ENCODE data around the gene UBE2J2. TPM values are rescaled to one million over a fixed set of nuclear protein-coding genes. Genes with fewer than 3 reads are reported as not detected.

Gene UBE2J2
- polyA plus RNA-seq, 1 of the 3 experiments (the other 2 are of a cell fraction): 47.5 TPM

GRCh38 chr1:1319646-1319941 is 45.9 kb upstream of the UBE2J2 start:
- Histone ChIP-seq H3K9me3 (no peaks in the 10 kb centered on the region), H3K36me3 (replicated peaks in 1 of 2; ENCODE audit: control insufficient read depth in 1 of 2, insufficient read depth in 2 of 2, low read length in 1 of 2) (peaks cover 12 to 38% of the 10 kb centered on the region in 2 experiments), H3K4me1 (ENCODE audit: control insufficient read depth in 1 of 2, insufficient read depth in 2 of 2, low read depth in 1 of 2, low read length in 1 of 2) (peaks cover 4 to 13% of the 10 kb centered on the region in 2 experiments; a peak in 2 of 4 replicates), H3K4me3 (ENCODE audit: low read depth in 2 of 2, low read length in 1 of 2) (no peak overlapping the region), H3K27me3 (ENCODE audit: insufficient read depth) (no peaks in the 10 kb centered on the region), H4K20me1 (ENCODE audit: insufficient read depth) (peaks cover 55% of the 10 kb centered on the region), H3F3A (replicated peaks; ENCODE audit: insufficient read depth) (peaks cover 14% of the 10 kb centered on the region), H2AFZ (ENCODE audit: low read depth) (no peak overlapping the region), H3K4me2 (no peak overlapping the region), H3K9me2 (no peaks in the 10 kb centered on the region), H3K27ac (ENCODE audit: low read depth in 2 of 2, low read length in 1 of 2) (no peak overlapping the region), H3K79me2 (ENCODE audit: insufficient read depth) (peaks cover 81% of the 10 kb centered on the region), H3K9ac (no peak overlapping the region)
- DNase-seq: no peak
- ChIA-PET POLR2A (no interaction called here), CTCF (interaction anchor here (1.3 to 1.8 kb wide), 2 partner anchors 8 to 28 kb away, joined by 3 to 5 read pairs; no protein-coding TSS in a partner anchor)
- TF ChIP-seq MXI1 (IDR thresholded peaks at IDR 0.05; ENCODE audit: low read depth, low read length): no peak
- 96% methylated on average over 12 of the region's 13 CpGs for WGBS (ENCODE audit: low lambda C conversion rate)

DNA sequence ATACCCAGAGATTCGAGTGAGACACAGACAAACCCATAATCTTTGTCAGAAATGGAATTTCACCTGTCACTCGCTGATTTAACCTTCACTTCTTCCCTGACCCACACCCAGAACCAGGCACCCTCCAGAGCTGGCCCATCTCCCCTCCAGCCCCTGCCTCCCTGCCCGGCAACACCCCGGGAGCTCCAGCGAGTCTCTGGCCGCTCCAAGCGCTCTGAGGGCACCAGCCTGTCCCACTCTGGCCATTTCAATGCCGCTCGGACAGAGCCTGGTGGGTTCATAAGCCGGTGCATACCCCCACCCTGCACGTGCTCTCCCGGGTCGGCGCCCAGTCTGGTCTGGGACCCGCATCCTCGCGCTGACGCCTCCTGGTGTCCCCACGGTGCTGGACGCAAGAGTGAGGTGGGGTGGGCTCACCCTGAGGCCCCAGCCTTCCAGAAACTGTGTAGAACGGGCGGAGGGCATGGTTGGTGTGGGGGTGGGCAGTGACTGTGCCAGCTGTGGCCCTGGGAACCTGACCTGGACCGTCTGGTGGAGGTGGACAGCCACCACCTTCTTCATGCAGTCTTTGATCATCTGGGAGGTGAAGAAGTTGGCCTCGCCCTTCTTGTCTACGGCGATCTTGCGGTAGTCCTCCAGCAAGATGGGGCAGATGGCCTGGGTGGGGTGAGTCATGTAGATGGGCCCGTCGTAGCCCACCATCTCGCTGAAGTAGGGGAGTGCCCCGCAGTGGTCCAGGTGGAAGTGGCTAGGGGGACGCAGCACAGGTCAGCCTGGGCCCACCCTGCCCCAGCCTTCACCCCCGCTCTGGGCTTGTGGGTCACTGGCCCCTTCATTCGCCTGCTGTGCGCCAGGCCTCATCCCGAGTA is 45.4 kb upstream of the UBE2J2 start:
- ChIA-PET CTCF (interaction anchor here (1.0 to 1.3 kb wide), 2 partner anchors 7 to 9 kb away, joined by 3 read pairs; no protein-coding TSS in a partner anchor), POLR2A (no interaction called here)
- H3K27ac ChIP-seq (ENCODE audit: low read depth in 2 of 2, low read length in 1 of 2): peak overlapping the region in 1 of 2 experiments; percentile 86; a peak in 2 of 4 replicates
- peak overlapping the region; percentile 44; the same call in 1 of the 2 replicates for H3K4me2 ChIP-seq
- H3K4me3 ChIP-seq (ENCODE audit: low read depth in 2 of 2, low read length in 1 of 2): no peak overlapping the region
- H3K79me2 ChIP-seq (ENCODE audit: insufficient read depth): peaks cover 77% of the 10 kb centered on the region
- H3K9me3 ChIP-seq: no peaks in the 10 kb centered on the region
- peak overlapping the region; percentile 10; the same call in 1 of the 2 replicates for H3K9ac ChIP-seq
- H4K20me1 ChIP-seq (ENCODE audit: insufficient read depth): peaks cover 55% of the 10 kb centered on the region
- no peak for DNase-seq
- H2AFZ ChIP-seq (ENCODE audit: low read depth): no peak overlapping the region
- H3K27me3 ChIP-seq (ENCODE audit: insufficient read depth): no peaks in the 10 kb centered on the region
- peaks cover 12 to 44% of the 10 kb centered on the region in 2 experiments for H3K36me3 ChIP-seq (replicated peaks in 1 of 2; ENCODE audit: control insufficient read depth in 1 of 2, insufficient read depth in 2 of 2, low read length in 1 of 2)
- H3F3A ChIP-seq (replicated peaks; ENCODE audit: insufficient read depth): peaks cover 14% of the 10 kb centered on the region
- peaks cover 4 to 13% of the 10 kb centered on the region in 2 experiments; a peak in 2 of 4 replicates for H3K4me1 ChIP-seq (ENCODE audit: control insufficient read depth in 1 of 2, insufficient read depth in 2 of 2, low read depth in 1 of 2, low read length in 1 of 2)
- TF ChIP-seq USF1 (IDR thresholded peaks at IDR 0.05; ENCODE audit: borderline replicate concordance, low read depth): no peak
- TF ChIP-seq EP300 (IDR thresholded peaks at IDR 0.05; ENCODE audit: borderline replicate concordance in 1 of 2, low read depth in 1 of 2, low read length in 1 of 2): no peak
- TF ChIP-seq TEAD4 (IDR thresholded peaks at IDR 0.05; ENCODE audit: borderline replicate concordance, insufficient read depth): no peak
- no peak for TF ChIP-seq NRF1 (IDR thresholded peaks at IDR 0.05; ENCODE audit: low read depth, low read length)
- TF ChIP-seq FOXM1 (IDR thresholded peaks at IDR 0.05; ENCODE audit: low read depth): no peak
- no peak for TF ChIP-seq GABPA (IDR thresholded peaks at IDR 0.05; ENCODE audit: low read depth)
- TF ChIP-seq, protein P1, sequence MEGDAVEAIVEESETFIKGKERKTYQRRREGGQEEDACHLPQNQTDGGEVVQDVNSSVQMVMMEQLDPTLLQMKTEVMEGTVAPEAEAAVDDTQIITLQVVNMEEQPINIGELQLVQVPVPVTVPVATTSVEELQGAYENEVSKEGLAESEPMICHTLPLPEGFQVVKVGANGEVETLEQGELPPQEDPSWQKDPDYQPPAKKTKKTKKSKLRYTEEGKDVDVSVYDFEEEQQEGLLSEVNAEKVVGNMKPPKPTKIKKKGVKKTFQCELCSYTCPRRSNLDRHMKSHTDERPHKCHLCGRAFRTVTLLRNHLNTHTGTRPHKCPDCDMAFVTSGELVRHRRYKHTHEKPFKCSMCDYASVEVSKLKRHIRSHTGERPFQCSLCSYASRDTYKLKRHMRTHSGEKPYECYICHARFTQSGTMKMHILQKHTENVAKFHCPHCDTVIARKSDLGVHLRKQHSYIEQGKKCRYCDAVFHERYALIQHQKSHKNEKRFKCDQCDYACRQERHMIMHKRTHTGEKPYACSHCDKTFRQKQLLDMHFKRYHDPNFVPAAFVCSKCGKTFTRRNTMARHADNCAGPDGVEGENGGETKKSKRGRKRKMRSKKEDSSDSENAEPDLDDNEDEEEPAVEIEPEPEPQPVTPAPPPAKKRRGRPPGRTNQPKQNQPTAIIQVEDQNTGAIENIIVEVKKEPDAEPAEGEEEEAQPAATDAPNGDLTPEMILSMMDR (IDR thresholded peaks at IDR 0.05): no peak
- TF ChIP-seq CHD2 (IDR thresholded peaks at IDR 0.05; ENCODE audit: low read length, partially characterized antibody): no peak
- TF ChIP-seq, protein P2, sequence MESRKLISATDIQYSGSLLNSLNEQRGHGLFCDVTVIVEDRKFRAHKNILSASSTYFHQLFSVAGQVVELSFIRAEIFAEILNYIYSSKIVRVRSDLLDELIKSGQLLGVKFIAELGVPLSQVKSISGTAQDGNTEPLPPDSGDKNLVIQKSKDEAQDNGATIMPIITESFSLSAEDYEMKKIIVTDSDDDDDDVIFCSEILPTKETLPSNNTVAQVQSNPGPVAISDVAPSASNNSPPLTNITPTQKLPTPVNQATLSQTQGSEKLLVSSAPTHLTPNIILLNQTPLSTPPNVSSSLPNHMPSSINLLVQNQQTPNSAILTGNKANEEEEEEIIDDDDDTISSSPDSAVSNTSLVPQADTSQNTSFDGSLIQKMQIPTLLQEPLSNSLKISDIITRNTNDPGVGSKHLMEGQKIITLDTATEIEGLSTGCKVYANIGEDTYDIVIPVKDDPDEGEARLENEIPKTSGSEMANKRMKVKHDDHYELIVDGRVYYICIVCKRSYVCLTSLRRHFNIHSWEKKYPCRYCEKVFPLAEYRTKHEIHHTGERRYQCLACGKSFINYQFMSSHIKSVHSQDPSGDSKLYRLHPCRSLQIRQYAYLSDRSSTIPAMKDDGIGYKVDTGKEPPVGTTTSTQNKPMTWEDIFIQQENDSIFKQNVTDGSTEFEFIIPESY (IDR thresholded peaks at IDR 0.05; ENCODE audit: borderline replicate concordance, low read depth): no peak
- no peak for TF ChIP-seq RCOR1 (IDR thresholded peaks at IDR 0.05; ENCODE audit: low read length)
- no peak for TF ChIP-seq GATA2 (CRISPR knock-in tag; IDR thresholded peaks at IDR 0.05)
- no peak for TF ChIP-seq ELF1 (IDR thresholded peaks at IDR 0.05)
- no peaks in the 10 kb centered on the region for H3K9me2 ChIP-seq
- 89% methylated on average over 20 of the region's 36 CpGs for WGBS (ENCODE audit: low lambda C conversion rate)

Measured in SK-N-SH (cell line).